NCI-H128 (cell line): ENCODE data around the gene C1orf232.
A peak's percentile ranks its signal among the peaks of the same experiment; 100 is the strongest.

Source experiments
- DNase-seq: peaks from one replicate; lab custom pipeline; 2025; ENCODE audit not compliant: unreplicated experiment; lab: John Stamatoyannopoulos, UW

C1orf232 gene

GRCh38 chr1:26158271-26158907 is 10.4 kb downstream of the C1orf232 start:
- DNase-seq = no peak

- DNase-seq = no peak
Observed at GRCh38 chr1:26156285-26157038, 12.3 kb downstream of the C1orf232 start.

- DNase-seq = no peak
Observed at GRCh38 chr1:26155370-26156284, 13.1 kb downstream of the C1orf232 start.

GRCh38 chr1:26154750-26155149 is 14.0 kb downstream of the C1orf232 start:
- DNase-seq = no peak

- DNase-seq = no peak
Observed at GRCh38 chr1:26153966-26154532, 14.7 kb downstream of the C1orf232 start.

- no peak for DNase-seq
Observed at GRCh38 chr1:26148887-26149286, 19.9 kb downstream of the C1orf232 start.

GRCh38 chr1:26145960-26146294 is 22.8 kb downstream of the C1orf232 start:
- no peak for DNase-seq

- DNase-seq = peak; percentile 87
Observed at GRCh38 chr1:26145041-26145959, 23.5 kb downstream of the C1orf232 start.

- DNase-seq = no peak
Observed at GRCh38 chr1:26142159-26142558, 26.6 kb downstream of the C1orf232 start.

GRCh38 chr1:26138974-26139558 is 29.7 kb downstream of the C1orf232 start:
- no peak for DNase-seq

GRCh38 chr1:26134466-26134865 is 34.3 kb downstream of the C1orf232 start:
- no peak for DNase-seq

GRCh38 chr1:26132834-26133167 is 36.0 kb downstream of the C1orf232 start:
- DNase-seq = no peak

GRCh38 chr1:26132128-26132833 is 36.5 kb downstream of the C1orf232 start:
- DNase-seq = no peak

GRCh38 chr1:26130695-26131094 is 38.1 kb downstream of the C1orf232 start:
- DNase-seq = no peak

GRCh38 chr1:26129778-26130177 is 39.0 kb downstream of the C1orf232 start:
- no peak for DNase-seq

GRCh38 chr1:26127235-26128163 is 41.3 kb downstream of the C1orf232 start:
- no peak for DNase-seq

GRCh38 chr1:26126321-26127084 is 42.3 kb downstream of the C1orf232 start:
- peak; percentile 66 for DNase-seq

GRCh38 chr1:26125946-26126320 is 42.8 kb downstream of the C1orf232 start:
- DNase-seq = no peak
